HG03354 (cell line): ENCODE data around the gene TFE3.

ENCODE experiments used
- ATAC-seq: cut with Tn5 transposase; IDR thresholded peaks from one replicate; pipeline ENCODE4 v1.9.1; 2021; ENCODE audit warnings: mild to moderate bottlenecking; ENCODE audit not compliant: unreplicated experiment, poor library complexity, severe bottlenecking

Gene TFE3

DNA sequence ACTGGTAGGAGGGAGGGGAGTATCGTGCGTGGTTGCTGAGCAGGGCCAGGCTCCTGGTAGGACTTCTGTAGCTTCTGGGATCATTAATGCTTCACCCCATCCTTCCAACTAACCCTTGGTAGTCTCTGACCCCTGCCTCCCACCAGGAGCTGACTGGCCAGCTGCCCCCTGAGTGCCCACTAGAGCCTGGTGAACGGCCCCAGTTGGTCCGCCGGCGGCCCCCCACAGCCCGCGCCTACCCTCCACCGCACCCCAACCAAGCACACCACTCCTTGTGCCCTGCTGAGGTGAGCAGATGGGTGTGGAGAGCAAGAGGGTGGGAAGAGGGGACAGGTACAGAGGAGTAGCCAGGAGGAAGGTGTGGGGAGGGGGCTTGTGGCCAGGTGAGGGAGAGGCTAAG, 20.6 kb upstream of the TFE3 start:
- no peak for ATAC-seq

DNA sequence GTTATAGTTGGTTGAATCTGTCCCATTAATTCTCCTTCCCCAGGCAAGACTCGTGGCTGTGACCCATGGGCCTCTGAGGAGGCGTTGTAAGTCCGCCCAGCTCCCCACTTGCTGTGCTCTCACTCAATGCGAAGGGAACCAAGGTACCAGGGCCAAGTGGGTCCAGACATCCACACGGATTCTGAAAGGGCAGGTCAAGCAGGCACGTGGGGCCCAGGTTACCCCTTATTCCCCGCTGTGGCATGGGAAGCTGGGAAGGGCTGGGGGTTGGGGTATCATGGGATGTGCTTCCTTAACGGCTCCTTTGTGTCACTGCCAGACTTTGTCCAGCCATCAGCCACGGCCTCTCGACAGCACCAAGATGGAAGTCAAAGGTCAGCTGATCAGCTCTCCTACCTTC, 18.8 kb upstream of the TFE3 start:
- ATAC-seq: no peak

DNA sequence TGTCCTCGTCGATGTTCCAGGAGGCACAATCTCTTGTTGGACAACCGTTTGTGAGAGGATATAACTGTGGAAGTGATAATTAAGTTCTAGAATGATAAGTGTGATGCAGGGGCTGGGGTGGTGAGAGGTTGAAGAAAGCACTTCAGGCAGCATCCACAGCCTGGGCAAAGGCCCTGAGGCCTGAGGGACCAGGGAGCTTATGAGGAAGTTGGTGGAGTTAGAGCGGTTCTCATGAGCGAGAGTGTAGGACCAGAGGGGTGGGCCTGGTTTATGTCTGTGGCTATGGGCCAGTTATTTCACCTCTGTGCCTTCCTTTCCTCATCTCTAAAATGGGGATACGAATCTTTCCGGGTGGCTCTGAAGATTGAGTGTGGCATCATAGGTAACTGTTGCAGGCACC, 18.3 kb upstream of the TFE3 start:
- no peak for ATAC-seq

DNA sequence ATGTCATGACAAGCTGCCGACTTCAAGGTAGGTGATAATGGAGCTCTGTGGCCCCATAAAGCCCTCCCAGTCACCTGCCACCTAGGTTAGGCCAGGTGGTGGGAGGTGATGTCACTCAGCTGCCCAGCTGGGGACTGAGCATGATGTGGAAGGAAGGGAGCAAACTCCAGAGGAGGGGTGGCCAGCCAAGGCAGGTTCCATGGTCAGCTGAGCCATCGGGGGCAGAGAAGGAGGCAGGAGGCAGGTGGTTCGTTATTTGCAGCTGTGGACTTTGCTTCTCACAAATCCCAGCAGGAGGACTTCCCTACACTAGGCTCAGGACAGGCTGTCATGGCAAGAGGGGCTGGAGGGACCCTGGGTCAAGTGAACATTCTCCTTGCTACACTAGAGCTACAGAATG, 17.8 kb upstream of the TFE3 start:
- no peak for ATAC-seq

DNA sequence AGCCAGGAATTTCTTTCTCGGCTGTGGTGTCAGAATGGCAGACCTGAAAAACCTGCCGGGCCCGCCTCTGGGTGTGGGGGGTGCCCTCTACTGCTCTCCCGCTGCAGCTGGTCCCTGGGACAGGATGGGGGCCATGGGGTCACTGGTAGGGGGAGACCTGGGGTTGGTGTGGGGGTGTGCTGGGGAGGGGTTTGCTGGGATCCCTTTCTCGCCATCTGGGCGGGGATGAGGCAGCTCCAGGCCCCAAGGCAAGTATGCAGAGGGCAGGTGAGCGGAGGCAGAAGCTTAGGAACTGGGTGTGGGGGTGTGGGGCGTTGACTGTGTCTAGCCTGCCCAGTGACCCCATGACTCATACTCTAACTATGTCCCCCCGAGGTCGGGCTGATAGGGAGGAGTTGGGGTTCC, 16.5 kb upstream of the TFE3 start:
- ATAC-seq: no peak

GRCh38 chrX:49059201-49059600, 16.0 kb upstream of the TFE3 start:
- no peak for ATAC-seq

- no peak for ATAC-seq
Observed at GRCh38 chrX:49058794-49059193, 15.6 kb upstream of the TFE3 start, which contains the start of gene CCDC120. CCDC120 (plus strand) TSS chrX:49058999; CDS start chrX:49062042, 3,043 bp downstream.

DNA sequence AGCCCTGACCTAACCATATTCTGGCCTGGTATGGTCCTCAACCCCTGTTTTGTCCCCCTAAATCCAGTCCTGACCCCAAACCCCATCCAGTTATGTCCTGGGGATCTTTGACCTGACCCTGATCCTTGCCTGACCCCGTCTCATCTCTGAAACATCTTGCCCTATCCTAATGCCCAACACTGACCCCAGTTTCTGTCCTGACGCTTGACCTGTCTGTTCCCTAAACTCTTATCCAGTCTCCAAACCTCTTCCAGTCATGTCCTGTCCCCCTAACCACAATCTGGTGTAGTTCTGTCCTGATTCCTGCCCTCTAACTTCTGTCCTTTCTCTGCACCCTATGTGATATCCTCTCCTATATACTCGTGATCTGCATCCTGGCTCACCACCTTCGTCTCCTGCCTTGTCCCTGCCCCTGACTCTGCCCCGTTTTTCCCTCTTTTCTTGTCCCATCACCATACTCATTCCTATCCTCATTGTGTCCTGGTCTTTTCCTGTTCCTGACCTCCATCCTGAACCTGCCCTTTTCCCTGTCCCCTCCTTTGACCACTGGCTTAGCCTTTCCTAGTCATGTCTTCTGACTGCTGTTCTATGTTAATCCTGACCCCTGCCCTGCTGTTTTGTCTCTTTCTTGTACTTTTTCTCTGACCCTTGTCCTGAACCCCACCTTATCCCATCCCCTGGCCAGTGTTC, 11.1 kb upstream of the TFE3 start:
- no peak for ATAC-seq

GRCh38 chrX:49053223-49054072, 10.3 kb upstream of the TFE3 start:
- no peak for ATAC-seq

GRCh38 chrX:49043987-49044281, 777 bp upstream of the TFE3 start:
- ATAC-seq: no peak

DNA sequence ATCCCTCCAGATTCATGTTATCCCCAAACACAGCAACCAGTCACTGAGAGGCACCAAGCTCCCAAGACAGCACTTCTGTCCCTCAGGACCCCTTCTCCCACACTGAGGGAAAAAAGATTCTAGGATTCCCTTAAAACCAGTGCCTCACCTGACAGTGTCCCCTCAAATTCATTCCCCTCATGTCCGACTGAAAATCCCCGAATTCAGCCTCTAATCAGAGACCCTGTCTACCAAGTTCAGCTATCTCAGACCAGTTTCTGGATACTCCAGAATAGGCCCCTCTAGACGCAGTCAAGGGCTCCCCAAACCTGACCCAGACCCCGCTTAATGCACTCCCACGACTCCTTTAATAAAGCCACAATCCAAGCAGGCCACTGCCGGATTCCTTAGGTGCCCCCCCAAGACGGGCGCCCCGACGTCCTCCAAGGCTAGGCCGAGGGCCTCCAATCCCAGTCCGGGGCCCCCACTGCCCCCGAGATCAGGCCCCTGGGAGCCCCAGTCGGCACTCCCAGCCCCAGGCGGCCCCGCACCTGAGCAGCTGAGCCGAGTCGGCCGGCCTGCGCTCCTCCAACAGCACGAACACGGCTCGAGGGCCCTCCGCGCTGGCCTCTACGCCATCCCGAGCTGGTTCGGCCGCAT, 457 bp downstream of the TFE3 start:
- ATAC-seq: peak; percentile 13

- ATAC-seq: no peak
Observed at GRCh38 chrX:49041744-49042580, 1.2 kb downstream of the TFE3 start.

GRCh38 chrX:49040376-49040955, 2.7 kb downstream of the TFE3 start:
- ATAC-seq: no peak

- no peak for ATAC-seq
Observed at GRCh38 chrX:49039598-49040375, 3.4 kb downstream of the TFE3 start.

GRCh38 chrX:49037883-49038475, 5.2 kb downstream of the TFE3 start:
- ATAC-seq: no peak

GRCh38 chrX:49030283-49030682, 12.9 kb downstream of the TFE3 start:
- no peak for ATAC-seq

- ATAC-seq: no peak
Observed at GRCh38 chrX:49029876-49030275, 13.3 kb downstream of the TFE3 start.

DNA sequence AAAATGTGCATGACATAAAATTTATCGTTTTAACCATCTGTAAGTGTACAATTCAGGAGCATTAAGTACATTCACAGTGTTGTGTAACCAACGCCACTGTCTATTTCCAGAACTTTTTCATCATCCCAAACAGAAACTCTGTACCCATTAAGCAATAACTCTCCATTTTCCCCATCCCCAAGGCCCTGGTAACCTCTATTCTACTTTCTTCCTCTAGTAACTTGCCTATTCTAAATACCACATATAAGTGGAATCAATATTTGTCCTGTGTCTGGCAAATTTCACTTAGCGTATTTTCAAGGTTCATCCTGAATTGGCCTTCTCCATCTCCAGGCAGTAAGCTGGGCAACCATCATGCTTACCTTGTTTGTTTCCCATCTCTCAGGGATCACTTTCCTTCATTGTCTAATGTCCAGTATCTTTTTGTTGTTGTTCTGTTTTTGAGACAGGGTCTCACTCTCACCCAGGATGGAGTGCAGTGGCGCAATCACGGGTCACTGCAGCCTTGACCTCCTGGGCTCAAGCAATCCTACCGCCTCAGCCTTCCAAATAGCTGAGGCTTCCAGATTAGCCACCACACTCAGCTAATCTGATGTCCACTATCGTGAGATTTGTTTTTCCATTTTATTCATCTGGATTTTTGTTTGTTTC, 23.4 kb downstream of the TFE3 start:
- ATAC-seq: no peak
